Neural cell (in vitro differentiated cells): ENCODE results near the gene VKORC1.

Source experiments
- CTCF ChIP-seq: fragments of 450-650 bp; IDR thresholded peaks from 2 replicates; pipeline ENCODE4 v1.5.1; 2014; ENCODE audit warnings: antibody characterized with exemption, mild to moderate bottlenecking, moderate library complexity; ENCODE audit not compliant: poor library complexity, severe bottlenecking
- EP300 ChIP-seq: fragments of 450-650 bp; conservative IDR thresholded peaks from 2 replicates; pipeline ENCODE4 v1.6.1; 2014; ENCODE audit warnings: antibody characterized with exemption, mild to moderate bottlenecking, moderate library complexity; ENCODE audit not compliant: poor library complexity, severe bottlenecking
- EZH2 ChIP-seq: fragments of 200-600, 300-800 bp; shearing (Covaris generic), sonication (generic); IDR thresholded peaks from 2 replicates; pipeline ENCODE4 v1.6.1; 2014; ENCODE audit warnings: antibody characterized with exemption, low read length, borderline replicate concordance, mild to moderate bottlenecking; ENCODE audit not compliant: insufficient read depth, poor library complexity, severe bottlenecking

- TF ChIP-seq CTCF: no peak
- TF ChIP-seq EP300: no peak
- TF ChIP-seq EZH2: no peak
Measured at GRCh38 chr16:31106509-31107464, 12.2 kb upstream of the VKORC1 start.
